PC-9 (cell line): Measurements from ENCODE around the gene NAT10. TPM values are rescaled to one million over a fixed set of nuclear protein-coding genes. Genes with fewer than 3 reads are reported as not detected.

Experiments used
- BruUV-seq: library from RNA; stranded (reverse); fragments of 400-500 nt; replicated peaks from 2 replicates; lab custom pipeline; 2021; lab: Mats Ljungman, UMichigan
- CTCF ChIA-PET: fragments of 300-600 bp; sonication (Branson Sonifier 250); formaldehyde crosslinking; loops from one replicate; lab custom pipeline; 2022; ENCODE audit warnings: antibody characterized with exemption; lab: Charles Lee
- POLR2A ChIA-PET: fragments of 300-600 bp; sonication (Branson Sonifier 250); formaldehyde crosslinking; loops from one replicate; lab custom pipeline; 2022; ENCODE audit warnings: antibody characterized with exemption; ENCODE audit not compliant: unreplicated experiment; lab: Charles Lee
- DNase-seq, 2 experiments: peaks; one replicate each; pipeline versions ENCODE4 v3.0.0 to v3.0.0-alpha.2; 2015 to 2022; ENCODE audit warnings: mixed read lengths in 1 of 2
- H2AFZ ChIP-seq: fragments of 200-600 bp; sonication (generic); 2 replicates; pipeline ENCODE4 v1.8.1; 2017; ENCODE audit warnings: antibody characterized with exemption
- H3F3A ChIP-seq: fragments of 200-600 bp; sonication (generic); 2 replicates; pipeline ENCODE4 v1.8.1; 2017; ENCODE audit warnings: antibody characterized with exemption, mild to moderate bottlenecking, low read depth; ENCODE audit not compliant: insufficient read depth
- H3K27ac ChIP-seq: fragments of 200-600 bp; sonication (generic); 2 replicates; pipeline ENCODE4 v1.6.1; 2016; ENCODE audit warnings: mixed run types
- H3K27me3 ChIP-seq: fragments of 200-600 bp; sonication (generic); 2 replicates; pipeline ENCODE4 v1.6.1; 2016; ENCODE audit warnings: low read depth, mixed run types; ENCODE audit not compliant: insufficient read depth
- H3K36me3 ChIP-seq: fragments of 200-600 bp; sonication (generic); 2 replicates; pipeline ENCODE4 v1.6.1; 2016; ENCODE audit warnings: low read depth, mixed run types
- H3K4me1 ChIP-seq: fragments of 200-600 bp; sonication (generic); replicated peaks from 2 replicates; pipeline ENCODE4 v1.6.1; 2016; ENCODE audit warnings: mixed run types; ENCODE audit not compliant: insufficient read depth
- H3K4me2 ChIP-seq: fragments of 200-600 bp; sonication (generic); 2 replicates; pipeline ENCODE4 v1.6.1; 2017; ENCODE audit warnings: mixed run types
- H3K4me3 ChIP-seq: fragments of 200-600 bp; sonication (generic); 2 replicates; pipeline ENCODE4 v1.6.1; 2016; ENCODE audit warnings: mixed run types
- H3K79me2 ChIP-seq: fragments of 200-600 bp; sonication (generic); 2 replicates; pipeline ENCODE4 v1.6.1; 2017; ENCODE audit warnings: low read depth, mixed run types
- H3K9me2 ChIP-seq: fragments of 200-600 bp; sonication (generic); 2 replicates; pipeline ENCODE4 v1.8.1; 2017; ENCODE audit warnings: mild to moderate bottlenecking; ENCODE audit not compliant: insufficient read depth
- H3K9me3 ChIP-seq: fragments of 200-600 bp; sonication (generic); 2 replicates; pipeline ENCODE4 v1.8.1; 2016; ENCODE audit warnings: low read depth; ENCODE audit not compliant: insufficient read depth
- H4K20me1 ChIP-seq: fragments of 200-600 bp; sonication (generic); 2 replicates; pipeline ENCODE4 v1.8.1; 2017; ENCODE audit not compliant: insufficient read depth
- CTCF ChIP-seq: fragments of 200-600 bp; sonication (generic); conservative IDR thresholded peaks from 2 replicates; pipeline ENCODE4 v1.6.1; 2017; ENCODE audit warnings: mixed run types, antibody characterized with exemption, mild to moderate bottlenecking, moderate library complexity
- EZH2 ChIP-seq: fragments of 200-600 bp; sonication (generic); IDR thresholded peaks from 2 replicates; pipeline ENCODE4 v1.8.0; 2017; ENCODE audit warnings: antibody characterized with exemption, low read depth
- intact Hi-C: fragments of 100-400 bp; cut with micrococcal nuclease; formaldehyde crosslinking; loops from one replicate; pipeline ENCODE4 v1.10.0; 2022; ENCODE audit not compliant: unreplicated experiment
- total RNA-seq: library from RNA; stranded (reverse); gene quantifications from 2 replicates; pipeline ENCODE4 v1.2.3, GENCODE V29; 2021

The NAT10 gene
- total RNA-seq, 1 experiment from 2014 or later = 62.3 TPM

- no peak for DNase-seq
- intact Hi-C loops = no loop called here
- Histone ChIP-seq H3K4me3 (no peak overlapping the region), H3K27me3 (no peaks in the 10 kb centered on the region), H4K20me1 (0 out of 2 replicates have a peak, but pooled peaks cover 12% of the 10 kb centered on the region), H2AFZ (no peak overlapping the region), H3K79me2 (no peaks in the 10 kb centered on the region), H3K9me3 (no peaks in the 10 kb centered on the region), H3F3A (peaks cover 20% of the 10 kb centered on the region; the same call in 1 of the 2 replicates), H3K36me3 (0 out of 2 replicates have a peak, but pooled peaks cover 12% of the 10 kb centered on the region), H3K4me2 (no peak overlapping the region), H3K4me1 (no peaks in the 10 kb centered on the region), H3K9me2 (no peaks in the 10 kb centered on the region), H3K27ac (no peak overlapping the region)
- no TSS peak for BruUV-seq
- TF ChIP-seq EZH2 (no peak), CTCF (no peak)
- ChIA-PET POLR2A (interaction anchor here (0.6 kb wide), 1 partner anchor 102 kb away, joined by 4 read pairs; no protein-coding TSS in a partner anchor), CTCF (no interaction called here)
Measured at GRCh38 chr11:34155757-34156062, 50.3 kb downstream of the NAT10 start.

- Histone ChIP-seq H3K36me3 (0 out of 2 replicates have a peak, but pooled peaks cover 11% of the 10 kb centered on the region), H4K20me1 (0 out of 2 replicates have a peak, but pooled peaks cover 12% of the 10 kb centered on the region), H3K4me3 (no peak overlapping the region), H3K4me2 (no peak overlapping the region), H3K4me1 (no peaks in the 10 kb centered on the region), H3F3A (peaks cover 14% of the 10 kb centered on the region; the same call in 1 of the 2 replicates), H3K9me2 (no peaks in the 10 kb centered on the region), H3K79me2 (no peaks in the 10 kb centered on the region), H3K27me3 (no peaks in the 10 kb centered on the region), H2AFZ (no peak overlapping the region), H3K9me3 (no peaks in the 10 kb centered on the region), H3K27ac (no peak overlapping the region)
- ChIA-PET CTCF (no interaction called here), POLR2A (no interaction called here)
- intact Hi-C loops = no loop called here
- no TSS peak for BruUV-seq
- no peak for DNase-seq
- TF ChIP-seq CTCF (no peak), EZH2 (no peak)
Measured at GRCh38 chr11:34157163-34157562, 51.7 kb downstream of the NAT10 start.

- Histone ChIP-seq H3F3A (peaks cover 9% of the 10 kb centered on the region; the same call in 1 of the 2 replicates), H3K36me3 (0 out of 2 replicates have a peak, but pooled peaks cover 4% of the 10 kb centered on the region), H2AFZ (no peak overlapping the region), H3K4me2 (no peak overlapping the region), H3K9me2 (no peaks in the 10 kb centered on the region), H3K27ac (no peak overlapping the region), H3K79me2 (no peaks in the 10 kb centered on the region), H3K9me3 (no peaks in the 10 kb centered on the region), H4K20me1 (peaks cover 12% of the 10 kb centered on the region; the same call in 1 of the 2 replicates), H3K27me3 (no peaks in the 10 kb centered on the region), H3K4me1 (no peaks in the 10 kb centered on the region), H3K4me3 (no peak overlapping the region)
- no peak for DNase-seq
- TF ChIP-seq EZH2 (no peak), CTCF (no peak)
- intact Hi-C loops = no loop called here
- CTCF ChIA-PET = no interaction called here
- POLR2A ChIA-PET = no interaction called here
- BruUV-seq = no TSS peak
Measured at GRCh38 chr11:34158661-34159060, 53.2 kb downstream of the NAT10 start.
